ENCODE data around the gene ORAI2. TPM values are rescaled to one million over a fixed set of nuclear protein-coding genes. Genes with fewer than 3 reads are reported as not detected.
"Not testable (repeated sequence)": the region's sequence is repeated elsewhere in the genome, so short reads cannot be mapped to it uniquely, and the experiment has no call there.

Gene ORAI2
- total RNA-seq, 1 experiment from 2014 or later = 11.4 TPM

- H3K36me3 Mint-ChIP-seq (ENCODE audit: insufficient read depth, unreplicated experiment) = no peaks in the 10 kb centered on the region
- no peak overlapping the region for H3K27ac Mint-ChIP-seq (ENCODE audit: unreplicated experiment)
- BruUV-seq (replicated peaks) = no TSS peak
- no peak for TF ChIP-seq CTCF (IDR thresholded peaks at IDR 0.05; ENCODE audit: unreplicated experiment)
- H3K9me3 Mint-ChIP-seq (ENCODE audit: low read depth, unreplicated experiment) = no peaks in the 10 kb centered on the region
- intact Hi-C loops (cut with micrococcal nuclease; ENCODE audit: unreplicated experiment) = no loop called here
- H3K4me3 Mint-ChIP-seq (ENCODE audit: low read depth, unreplicated experiment) = no peak overlapping the region
- DNase-seq = no peak
- no peaks in the 10 kb centered on the region for H3K4me1 Mint-ChIP-seq (ENCODE audit: low read depth, unreplicated experiment)
- CTCF ChIA-PET = no interaction called here
- H3K27me3 Mint-ChIP-seq (ENCODE audit: unreplicated experiment) = no peaks in the 10 kb centered on the region
Measured at GRCh38 chr7:102452451-102452850, 19.1 kb downstream of the ORAI2 start.

- no peak for TF ChIP-seq CTCF (IDR thresholded peaks at IDR 0.05; ENCODE audit: unreplicated experiment)
- Mint-ChIP-seq H3K36me3 (ENCODE audit: insufficient read depth, unreplicated experiment) (no peaks in the 10 kb centered on the region), H3K27ac (ENCODE audit: unreplicated experiment) (no peak overlapping the region), H3K4me3 (ENCODE audit: low read depth, unreplicated experiment) (no peak overlapping the region), H3K9me3 (ENCODE audit: low read depth, unreplicated experiment) (no peaks in the 10 kb centered on the region), H3K4me1 (ENCODE audit: low read depth, unreplicated experiment) (no peaks in the 10 kb centered on the region), H3K27me3 (ENCODE audit: unreplicated experiment) (no peaks in the 10 kb centered on the region)
- DNase-seq = no peak
- BruUV-seq (replicated peaks) = no TSS peak
- intact Hi-C loops (cut with micrococcal nuclease; ENCODE audit: unreplicated experiment) = no loop called here
- CTCF ChIA-PET = no interaction called here
Measured at GRCh38 chr7:102453319-102453718, 19.9 kb downstream of the ORAI2 start.

- DNase-seq = no peak
- Mint-ChIP-seq H3K27me3 (ENCODE audit: unreplicated experiment) (no peaks in the 10 kb centered on the region), H3K9me3 (ENCODE audit: low read depth, unreplicated experiment) (no peaks in the 10 kb centered on the region), H3K36me3 (ENCODE audit: insufficient read depth, unreplicated experiment) (no peaks in the 10 kb centered on the region), H3K4me1 (ENCODE audit: low read depth, unreplicated experiment) (no peaks in the 10 kb centered on the region), H3K4me3 (ENCODE audit: low read depth, unreplicated experiment) (no peak overlapping the region), H3K27ac (ENCODE audit: unreplicated experiment) (no peak overlapping the region)
- no TSS peak for BruUV-seq (replicated peaks)
- CTCF ChIA-PET = interaction anchor here (0.7 kb wide), 1 partner anchor 176 kb away, joined by 3 read pairs; no protein-coding TSS in a partner anchor
- TF ChIP-seq CTCF (IDR thresholded peaks at IDR 0.05; ENCODE audit: unreplicated experiment) = no peak
- intact Hi-C loops (cut with micrococcal nuclease; ENCODE audit: unreplicated experiment) = no loop called here
Measured at GRCh38 chr7:102454468-102454867, 21.1 kb downstream of the ORAI2 start.

- DNase-seq; H3K9me3 Mint-ChIP-seq (ENCODE audit: low read depth, unreplicated experiment); H3K36me3 Mint-ChIP-seq (ENCODE audit: insufficient read depth, unreplicated experiment); H3K27ac Mint-ChIP-seq (ENCODE audit: unreplicated experiment); H3K4me3 Mint-ChIP-seq (ENCODE audit: low read depth, unreplicated experiment); intact Hi-C loops (cut with micrococcal nuclease; ENCODE audit: unreplicated experiment); H3K4me1 Mint-ChIP-seq (ENCODE audit: low read depth, unreplicated experiment); BruUV-seq (replicated peaks); H3K27me3 Mint-ChIP-seq (ENCODE audit: unreplicated experiment): not testable (repeated sequence)
- CTCF ChIA-PET = interaction anchor here (0.7 kb wide), 1 partner anchor 177 kb away, joined by 3 read pairs; no protein-coding TSS in a partner anchor
Measured at GRCh38 chr7:102454932-102455331, 21.6 kb downstream of the ORAI2 start.

- Mint-ChIP-seq H3K9me3 (ENCODE audit: low read depth, unreplicated experiment) (no peaks in the 10 kb centered on the region), H3K4me3 (ENCODE audit: low read depth, unreplicated experiment) (no peak overlapping the region), H3K27ac (ENCODE audit: unreplicated experiment) (no peak overlapping the region), H3K36me3 (ENCODE audit: insufficient read depth, unreplicated experiment) (no peaks in the 10 kb centered on the region), H3K27me3 (ENCODE audit: unreplicated experiment) (no peaks in the 10 kb centered on the region), H3K4me1 (ENCODE audit: low read depth, unreplicated experiment) (no peaks in the 10 kb centered on the region)
- no peak for TF ChIP-seq CTCF (IDR thresholded peaks at IDR 0.05; ENCODE audit: unreplicated experiment)
- CTCF ChIA-PET = no interaction called here
- no TSS peak for BruUV-seq (replicated peaks)
- intact Hi-C loops (cut with micrococcal nuclease; ENCODE audit: unreplicated experiment) = no loop called here
- no peak for DNase-seq
Measured at GRCh38 chr7:102455596-102455995, 22.2 kb downstream of the ORAI2 start.
